ENCODE results near the gene METTL15. TPM values are rescaled to one million over a fixed set of nuclear protein-coding genes. Genes with fewer than 3 reads are reported as not detected.

The METTL15 gene
- total RNA-seq, 2 donors from 2014 or later: 8.8 to 16.8 TPM

Small RNAs within 50 kb of the gene (small RNA-seq; reads per million reads assigned to genes)
- 0 reads per million in 2 donors for gene AC023206.1

Other genes with a start within 250 kb of the METTL15 start
- 1 to 10 TPM in 1 of 2 donors, under 1 TPM in 1; 0.73 to 3.8 TPM for gene KIF18A, start 232 bp upstream of the METTL15 start, total RNA-seq

Measured in prostate gland (tissue), 2 donors.